HepG2 (cell line): ENCODE data around the gene CBX5.

Source experiments
- ADNP ChIP-seq: sonication (generic); formaldehyde crosslinking; IDR thresholded peaks from 2 replicates; pipeline ENCODE4 v1.4.0; 2020; ENCODE audit warnings: missing genetic modification reagents
- ATF7 ChIP-seq, 2 experiments: fragments of 450-650 bp in 1 of 2; sonication (generic) in 1 of 2; formaldehyde crosslinking in 1 of 2; IDR thresholded peaks; 2 replicates each; pipeline versions ENCODE4 v1.4.0 to v1.6.1; 2016 to 2020; ENCODE audit warnings: antibody characterized with exemption in 1 of 2, mild to moderate bottlenecking in 1 of 2, missing genetic modification reagents in 1 of 2
- MYNN ChIP-seq: sonication (generic); formaldehyde crosslinking; IDR thresholded peaks from 2 replicates; pipeline ENCODE4 v1.4.0; 2020; ENCODE audit warnings: mild to moderate bottlenecking, low read depth, missing genetic modification reagents
- ZZZ3 ChIP-seq: sonication (generic); formaldehyde crosslinking; IDR thresholded peaks from 2 replicates; pipeline ENCODE4 v1.4.0; 2020; ENCODE audit warnings: missing genetic modification reagents, mild to moderate bottlenecking, borderline replicate concordance

GRCh38 chr12:54189198-54189539 lies 90.8 kb downstream of the CBX5 start:
- TF ChIP-seq ZZZ3 (CRISPR knock-in tag) (no peak), MYNN (no peak), ADNP (CRISPR knock-in tag) (no peak), ATF7 (IDR thresholded peaks at IDR 0.05) (no peak), ATF7 (CRISPR knock-in tag; IDR thresholded peaks at IDR 0.05) (no peak)
